ENCODE data around the gene CASKIN1.
"Not testable (repeated sequence)": the region's sequence is repeated elsewhere in the genome, so short reads cannot be mapped to it uniquely, and the experiment has no call there.

Gene CASKIN1

GRCh38 chr16:2142942-2143877 is 53.2 kb downstream of the CASKIN1 start:
- no peak for DNase-seq (ENCODE audit: low read depth in 1 of 2, low spot score in 1 of 2)

GRCh38 chr16:2135770-2136490 is 60.5 kb downstream of the CASKIN1 start, which contains the start of gene PKD1:
TSS of gene PKD1 (minus strand) at chr16:2135898. CDS start at chr16:2135689, 209 bp downstream.
- DNase-seq (ENCODE audit: low read depth in 1 of 2, low spot score in 1 of 2): peak; percentile 97 to 98

- DNase-seq (ENCODE audit: low read depth in 1 of 2, low spot score in 1 of 2): not testable (repeated sequence)
Measured at GRCh38 chr16:2135071-2135470, 61.3 kb downstream of the CASKIN1 start.

- DNase-seq (ENCODE audit: low read depth in 1 of 2, low spot score in 1 of 2): not testable (repeated sequence)
Measured at GRCh38 chr16:2133797-2134196, 62.6 kb downstream of the CASKIN1 start.

GRCh38 chr16:2129890-2130447 is 66.4 kb downstream of the CASKIN1 start:
- DNase-seq (ENCODE audit: low read depth in 1 of 2, low spot score in 1 of 2): not testable (repeated sequence)

GRCh38 chr16:2129251-2129650 is 67.2 kb downstream of the CASKIN1 start:
- not testable (repeated sequence) for DNase-seq (ENCODE audit: low read depth in 1 of 2, low spot score in 1 of 2)

GRCh38 chr16:2127630-2128280 is 68.7 kb downstream of the CASKIN1 start:
- not testable (repeated sequence) for DNase-seq (ENCODE audit: low read depth in 1 of 2, low spot score in 1 of 2)

Data from activated CD4-positive, alpha-beta T cell treated with anti-CD3 and anti-CD28 coated beads, Interleukin-2, amount 50 U/mL, for 24 hours (primary cell).